Body of pancreas (tissue), 4 donors: ENCODE data around the gene POTEH.
"Not testable (repeated sequence)": the region's sequence is repeated elsewhere in the genome, so short reads cannot be mapped to it uniquely, and the experiment has no call there.

Source experiments
- CTCF ChIP-seq, 7 experiments: fragments of 450-650 bp in 4 of 7; fragments of 200-600 bp in 3 of 7; sonication (generic) in 3 of 7; IDR thresholded peaks; one replicate each; pipeline ENCODE4 v1.5.1; 2016 to 2019; ENCODE audit warnings: antibody characterized with exemption in 7 of 7
- POLR2A ChIP-seq, 3 donors: fragments of 450-650 bp; IDR thresholded peaks; one replicate each; pipeline ENCODE4 v1.6.1; 2016; ENCODE audit warnings: antibody characterized with exemption in 3 of 3, mild to moderate bottlenecking in 2 of 3

GRCh38 chr22:15749181-15749970 is 59.5 kb downstream of the POTEH start:
- TF ChIP-seq CTCF, POLR2A (IDR thresholded peaks at IDR 0.05): not testable (repeated sequence)
